Right cardiac atrium (tissue), 5 donors: Measurements from ENCODE around the gene RSKR. TPM values are rescaled to one million over a fixed set of nuclear protein-coding genes. Genes with fewer than 3 reads are reported as not detected.

Source experiments
- ATAC-seq, 2 donors: fragments of 200-7000 bp; cut with Tn5 transposase; one replicate each; pipeline versions ENCODE4 v1.8.0 to v1.9.1; 2020; ENCODE audit warnings: moderate library complexity in 2 of 2, mild to moderate bottlenecking in 1 of 2
- DNase-seq, 3 donors: peaks; one replicate each; pipeline ENCODE4 v3.0.0-alpha.2; 2020
- H3K27ac ChIP-seq: one replicate; pipeline ENCODE4 v1.5.1; 2013; ENCODE audit warnings: mild to moderate bottlenecking, low read length, control low read depth, moderate library complexity
- H3K27me3 ChIP-seq: one replicate; pipeline ENCODE4 v1.6.1; 2013; ENCODE audit not compliant: control insufficient read depth, insufficient read depth
- H3K4me1 ChIP-seq: one replicate; pipeline ENCODE4 v1.6.1; 2013; ENCODE audit warnings: low read length; ENCODE audit not compliant: control insufficient read depth, insufficient read depth
- H3K4me3 ChIP-seq: one replicate; pipeline ENCODE4 v1.5.1; 2013; ENCODE audit warnings: low read length, control low read depth
- H3K9me3 ChIP-seq: one replicate; pipeline ENCODE4 v1.6.1; 2013; ENCODE audit warnings: low read length; ENCODE audit not compliant: control insufficient read depth
- WGBS: extraction: QIAGEN DNeasy Blood & Tissue Kit; methylation state at CpG from one replicate; pipeline ENCODE4 v1.1.7; 2013; 5-methylcytosine and 5-hydroxymethylcytosine counted together
- intact Hi-C, 4 donors: fragments of 100-400 bp; cut with DNase I; formaldehyde crosslinking; loops; one replicate each; pipeline versions ENCODE4 v1.11.0 to v1.14.0; 2022 to 2023
- polyA plus RNA-seq: library from polyadenylated mRNA; stranded (reverse); fragments of 200-250 nt; gene quantifications from one replicate; pipeline ENCODE4 v1.2.3, GENCODE V29; 2013
- total RNA-seq, 4 donors: library from RNA; stranded (reverse); fragmentation: NEBNext Ultra II Directional; extraction: Animal tissue kit (Norgen Biotek cat#: 25700); gene quantifications; one replicate each; pipeline ENCODE4 v1.2.1, GENCODE V29; 2021
- donor health status: healthy with polysubstance abuse.
- donor health status: DM: no; HTN: yes; CAD: no.
- donor health status: DM: no; HTN: no; CAD: no.
- donor health status: DM: no; HTN: yes; CAD: no; lungs with severe emphysema.
- donor health status: DM: yes; HTN: yes; CAD: no.

Gene RSKR
- total and polyA plus RNA-seq, 5 donors, result 2.9 to 4.7 (median 4.3) TPM

DNA sequence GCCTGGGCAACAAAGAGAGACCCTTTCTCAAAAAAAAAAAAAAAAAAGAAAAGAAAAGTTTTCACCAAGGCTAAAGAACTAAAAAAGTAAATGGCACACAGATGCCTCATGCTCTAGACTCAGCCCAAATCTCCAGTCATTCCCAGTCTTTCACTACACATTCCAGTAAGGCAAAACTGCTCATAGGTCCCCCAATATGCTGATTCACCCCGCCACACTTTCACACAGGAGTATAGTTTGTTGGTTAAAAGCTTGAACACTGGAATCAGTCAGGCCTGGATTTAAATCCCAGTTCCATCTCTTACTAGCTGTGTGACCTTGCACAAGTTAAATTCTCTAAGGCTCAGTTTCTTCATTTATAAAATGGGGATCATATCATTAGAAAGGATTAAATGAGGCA lies 44.5 kb downstream of the RSKR start:
- ATAC-seq (no peak), DNase-seq (no peak)
- Histone ChIP-seq H3K4me3 (no peak overlapping the region), H3K27me3 (no peaks in the 10 kb centered on the region), H3K9me3 (no peaks in the 10 kb centered on the region), H3K4me1 (no peaks in the 10 kb centered on the region), H3K27ac (no peak overlapping the region)
- intact Hi-C loops, result no loop called here
- WGBS, result 98% methylated on average over 1 of the region's 1 CpG

DNA sequence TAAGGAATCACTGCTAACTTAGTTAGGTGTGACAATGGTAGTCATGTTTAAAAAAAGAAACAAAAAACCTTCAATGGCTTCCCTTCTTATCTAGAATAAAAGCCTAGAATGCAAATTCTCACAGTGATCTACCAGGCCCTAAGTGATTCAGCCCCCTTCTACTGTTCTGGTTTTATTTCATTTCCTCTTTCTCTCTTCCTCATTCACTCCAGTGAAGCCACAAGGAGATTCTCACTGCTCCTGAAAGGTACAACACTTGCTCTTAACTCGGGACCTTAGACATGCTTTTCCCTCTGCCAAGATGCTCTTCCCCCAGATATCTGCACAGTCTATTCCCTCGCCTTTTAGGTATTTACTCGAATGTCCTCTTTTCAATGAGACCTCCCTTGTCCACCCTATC lies 46.4 kb downstream of the RSKR start:
- Histone ChIP-seq H3K4me3 (no peak overlapping the region), H3K27me3 (no peaks in the 10 kb centered on the region), H3K27ac (no peak overlapping the region), H3K4me1 (no peaks in the 10 kb centered on the region), H3K9me3 (no peaks in the 10 kb centered on the region)
- ATAC-seq, result no peak
- intact Hi-C loops, result no loop called here
- no peak for DNase-seq
- WGBS, result 77% methylated on average over 3 of the region's 3 CpGs

DNA sequence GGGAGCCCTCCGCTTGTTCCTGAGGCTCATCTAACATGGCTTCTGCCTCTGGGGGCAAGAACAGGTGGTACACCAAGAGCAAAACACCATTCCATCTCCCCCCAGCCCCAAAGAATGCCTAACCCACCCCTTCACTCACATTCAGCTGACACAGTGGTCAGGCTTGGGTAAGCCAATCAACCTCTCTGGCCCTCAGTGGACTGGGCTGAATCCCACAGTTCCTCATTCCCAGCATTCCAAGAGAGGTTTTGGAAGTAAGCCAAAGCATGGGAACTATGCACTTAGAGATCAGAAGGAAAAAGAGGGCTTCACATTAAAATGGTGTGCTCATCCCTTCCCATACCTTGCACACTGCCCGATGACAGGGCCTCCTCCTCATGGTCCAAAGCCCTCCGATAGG lies 50.5 kb downstream of the RSKR start:
- no peaks in the 10 kb centered on the region for H3K9me3 ChIP-seq
- intact Hi-C loops, result no loop called here
- DNase-seq (no peak), ATAC-seq (peak; percentile 28 to 33)
- H3K27ac ChIP-seq, result no peak overlapping the region
- H3K4me3 ChIP-seq, result no peak overlapping the region
- no peaks in the 10 kb centered on the region for H3K4me1 ChIP-seq
- 69% methylated on average over 3 of the region's 3 CpGs for WGBS
- no peaks in the 10 kb centered on the region for H3K27me3 ChIP-seq

Other genes starting within 250 kb of the RSKR start
- gene SEBOX, start 249.0 kb downstream of the RSKR start, total RNA-seq, result not detected
- gene SEBOX, start 249.0 kb downstream of the RSKR start, polyA plus RNA-seq, result not detected
- gene VTN, start 243.9 kb downstream of the RSKR start, total RNA-seq, result 10 to 100 TPM in 1 of 4 donors, 1 to 10 TPM in 3; 3.8 to 10.5 (median 4.1) TPM
- 3.8 TPM for gene VTN, start 243.9 kb downstream of the RSKR start, polyA plus RNA-seq
- gene SARM1, start 242.5 kb downstream of the RSKR start, total RNA-seq, result 1 to 10 TPM; 5.8 to 8.9 (median 7.1) TPM
- gene SARM1, start 242.5 kb downstream of the RSKR start, polyA plus RNA-seq, result 4.0 TPM
- 1 to 10 TPM; 5.3 to 9.2 (median 7.6) TPM for gene SLC46A1, start 208.0 kb downstream of the RSKR start, total RNA-seq
- gene SLC46A1, start 208.0 kb downstream of the RSKR start, polyA plus RNA-seq, result 3.0 TPM
- gene SLC13A2, start 140.5 kb downstream of the RSKR start, total RNA-seq, result not detected
- not detected for gene SLC13A2, start 140.5 kb downstream of the RSKR start, polyA plus RNA-seq
- gene FOXN1, start 107.8 kb downstream of the RSKR start, total RNA-seq, result not detected
- gene FOXN1, start 107.8 kb downstream of the RSKR start, polyA plus RNA-seq, result not detected
- 10 to 100 TPM; 14.0 to 28.8 (median 21.0) TPM for gene UNC119, start 61.6 kb downstream of the RSKR start, total RNA-seq
- 22.8 TPM for gene UNC119, start 61.6 kb downstream of the RSKR start, polyA plus RNA-seq
- gene PIGS, start 42.7 kb downstream of the RSKR start, total RNA-seq, result 10 to 100 TPM; 36.4 to 41.8 (median 40.7) TPM
- gene PIGS, start 42.7 kb downstream of the RSKR start, polyA plus RNA-seq, result 16.6 TPM
- 100 to 1,000 TPM; 191 to 390 (median 276) TPM for gene ALDOC, start 37.3 kb downstream of the RSKR start, total RNA-seq
- 283 TPM for gene ALDOC, start 37.3 kb downstream of the RSKR start, polyA plus RNA-seq
- gene SPAG5, start 15.2 kb downstream of the RSKR start, total RNA-seq, result 1 to 10 TPM in 3 of 4 donors, under 1 TPM in 1; 0.81 to 2.7 (median 2.1) TPM
- 1.2 TPM for gene SPAG5, start 15.2 kb downstream of the RSKR start, polyA plus RNA-seq
- gene BLTP2, start 31.0 kb upstream of the RSKR start, total RNA-seq, result 10 to 100 TPM; 70.6 to 87.3 (median 81.7) TPM
- gene BLTP2, start 31.0 kb upstream of the RSKR start, polyA plus RNA-seq, result 21.0 TPM
- 10 to 100 TPM; 29.9 to 36.6 (median 30.4) TPM for gene SDF2, start 47.7 kb upstream of the RSKR start, total RNA-seq
- 38.8 TPM for gene SDF2, start 47.7 kb upstream of the RSKR start, polyA plus RNA-seq
- gene SUPT6H, start 48.0 kb upstream of the RSKR start, total RNA-seq, result 10 to 100 TPM; 43.6 to 49.0 (median 46.9) TPM
- 32.7 TPM for gene SUPT6H, start 48.0 kb upstream of the RSKR start, polyA plus RNA-seq
- gene PROCA1, start 97.7 kb upstream of the RSKR start, total RNA-seq, result 1 to 10 TPM; 1.3 to 3.3 (median 2.5) TPM
- gene PROCA1, start 97.7 kb upstream of the RSKR start, polyA plus RNA-seq, result 2.2 TPM
- 10 to 100 TPM; 56.9 to 62.2 (median 59.8) TPM for gene RAB34, start 103.7 kb upstream of the RSKR start, total RNA-seq
- 57.6 TPM for gene RAB34, start 103.7 kb upstream of the RSKR start, polyA plus RNA-seq
- 1,000 to 10,000 TPM in 1 of 4 donors, 100 to 1,000 TPM in 3; 939 to 1,151 (median 992) TPM for gene RPL23A, start 105.8 kb upstream of the RSKR start, total RNA-seq
- 817 TPM for gene RPL23A, start 105.8 kb upstream of the RSKR start, polyA plus RNA-seq
- gene TLCD1, start 112.0 kb upstream of the RSKR start, total RNA-seq, result 1 to 10 TPM; 1.7 to 3.8 (median 2.5) TPM
- gene TLCD1, start 112.0 kb upstream of the RSKR start, polyA plus RNA-seq, result 1.5 TPM
- 1 to 10 TPM; 1.0 to 1.6 (median 1.2) TPM for gene NEK8, start 114.6 kb upstream of the RSKR start, total RNA-seq
- gene NEK8, start 114.6 kb upstream of the RSKR start, polyA plus RNA-seq, result 0.81 TPM
- gene TRAF4, start 129.8 kb upstream of the RSKR start, total RNA-seq, result 1 to 10 TPM; 2.9 to 8.9 (median 4.8) TPM
- gene TRAF4, start 129.8 kb upstream of the RSKR start, polyA plus RNA-seq, result 4.5 TPM
- gene FAM222B, start 228.6 kb upstream of the RSKR start, total RNA-seq, result 10 to 100 TPM; 15.3 to 19.6 (median 18.6) TPM
- 11.9 TPM for gene FAM222B, start 228.6 kb upstream of the RSKR start, polyA plus RNA-seq
- gene ERAL1, start 240.8 kb upstream of the RSKR start, total RNA-seq, result 10 to 100 TPM; 25.9 to 30.1 (median 28.3) TPM
- gene ERAL1, start 240.8 kb upstream of the RSKR start, polyA plus RNA-seq, result 29.3 TPM